GM23248 (cell line): Measurements from ENCODE around the gene THBS3. TPM values are rescaled to one million over a fixed set of nuclear protein-coding genes. Genes with fewer than 3 reads are reported as not detected.
"Not testable (repeated sequence)": the region's sequence is repeated elsewhere in the genome, so short reads cannot be mapped to it uniquely, and the experiment has no call there.

ENCODE experiments used
- DNase-seq: peaks from one replicate; pipeline ENCODE4 v3.0.0-alpha.2; 2015
- H2AFZ ChIP-seq: fragments of 200-600 bp; sonication (generic); 2 replicates; pipeline ENCODE4 v1.6.1; 2016; ENCODE audit warnings: antibody characterized with exemption
- H3F3A ChIP-seq: fragments of 200-600 bp; sonication (generic); 2 replicates; pipeline ENCODE4 v1.6.1; 2016; ENCODE audit warnings: mild to moderate bottlenecking, antibody characterized with exemption, mixed run types; ENCODE audit not compliant: insufficient read depth
- H3K27ac ChIP-seq: fragments of 200-600 bp; sonication (generic); 2 replicates; pipeline ENCODE4 v1.5.1; 2016; ENCODE audit warnings: mild to moderate bottlenecking
- H3K27me3 ChIP-seq: fragments of 200-600 bp; sonication (generic); replicated peaks from 2 replicates; pipeline ENCODE4 v1.6.1; 2016; ENCODE audit warnings: mild to moderate bottlenecking; ENCODE audit not compliant: insufficient read depth
- H3K36me3 ChIP-seq: fragments of 200-600 bp; sonication (generic); 2 replicates; pipeline ENCODE4 v1.6.1; 2016; ENCODE audit warnings: low read depth, mild to moderate bottlenecking
- H3K4me1 ChIP-seq: fragments of 200-600 bp; sonication (generic); 2 replicates; pipeline ENCODE4 v1.6.1; 2016; ENCODE audit warnings: mild to moderate bottlenecking; ENCODE audit not compliant: insufficient read depth
- H3K4me2 ChIP-seq: fragments of 200-600 bp; sonication (generic); one replicate; pipeline ENCODE4 v1.6.1; 2016; ENCODE audit warnings: mild to moderate bottlenecking; ENCODE audit not compliant: unreplicated experiment
- H3K4me3 ChIP-seq: fragments of 200-600 bp; sonication (generic); 2 replicates; pipeline ENCODE4 v1.5.1; 2016; ENCODE audit warnings: mild to moderate bottlenecking
- H3K79me2 ChIP-seq: fragments of 200-600 bp; sonication (generic); 2 replicates; pipeline ENCODE4 v1.6.1; 2016; ENCODE audit warnings: mild to moderate bottlenecking; ENCODE audit not compliant: insufficient read depth
- H3K9ac ChIP-seq: fragments of 200-600 bp; sonication (generic); 2 replicates; pipeline ENCODE4 v1.6.1; 2016; ENCODE audit warnings: mild to moderate bottlenecking
- H3K9me2 ChIP-seq: fragments of 200-600 bp; sonication (generic); 2 replicates; pipeline ENCODE4 v1.6.1; 2016; ENCODE audit warnings: mixed run types, mild to moderate bottlenecking, moderate library complexity; ENCODE audit not compliant: insufficient read depth
- H3K9me3 ChIP-seq: fragments of 200-600 bp; sonication (generic); one replicate; pipeline ENCODE4 v1.6.1; 2017; ENCODE audit warnings: low read depth
- H4K20me1 ChIP-seq: fragments of 200-600 bp; sonication (generic); 2 replicates; pipeline ENCODE4 v1.6.0; 2016; ENCODE audit not compliant: insufficient read depth
- EZH2 ChIP-seq: fragments of 200-600 bp; sonication (generic); IDR thresholded peaks from 2 replicates; pipeline ENCODE4 v1.6.1; 2018; ENCODE audit warnings: antibody characterized with exemption, mild to moderate bottlenecking; ENCODE audit not compliant: insufficient read depth, poor library complexity, severe bottlenecking
- EZH2phosphoT487 ChIP-seq: fragments of 200-600 bp; sonication (generic); IDR thresholded peaks from 2 replicates; pipeline ENCODE4 v1.6.1; 2018; ENCODE audit warnings: antibody characterized with exemption, moderate library complexity, mild to moderate bottlenecking, low read depth; ENCODE audit not compliant: insufficient read depth
- WGBS, 2 experiments: methylation state at CpG; one replicate each; pipeline ENCODE4 v1.1.6; 2015 to 2017; ENCODE audit warnings: low lambda C conversion rate in 2 of 2, low coverage in 1 of 2; ENCODE audit errors: missing lambda C conversion rate in 2 of 2; 5-methylcytosine and 5-hydroxymethylcytosine counted together
- in situ Hi-C: fragments of 300-500 bp; cut with MboI; formaldehyde crosslinking; loops from 2 replicates; pipeline ENCODE4 v1.15.0; 2020
- polyA plus RNA-seq: library from polyadenylated mRNA; unstranded; fragments of >200 nt; fragmentation: Nextera tagmentation; extraction: Ambion mirVana; gene quantifications from 2 replicates; pipeline ENCODE4 v1.2.1, GENCODE V29; 2016
- total RNA-seq: library from RNA; depleted of rRNA; stranded (reverse); fragments of >200 nt; shearing (Covaris generic); gene quantifications from 2 replicates; pipeline ENCODE4 v1.2.3, GENCODE V29; 2014

Gene THBS3
- total and polyA plus RNA-seq, 2 experiments from 2014 or later, result 16.6 to 20.6 TPM

DNA sequence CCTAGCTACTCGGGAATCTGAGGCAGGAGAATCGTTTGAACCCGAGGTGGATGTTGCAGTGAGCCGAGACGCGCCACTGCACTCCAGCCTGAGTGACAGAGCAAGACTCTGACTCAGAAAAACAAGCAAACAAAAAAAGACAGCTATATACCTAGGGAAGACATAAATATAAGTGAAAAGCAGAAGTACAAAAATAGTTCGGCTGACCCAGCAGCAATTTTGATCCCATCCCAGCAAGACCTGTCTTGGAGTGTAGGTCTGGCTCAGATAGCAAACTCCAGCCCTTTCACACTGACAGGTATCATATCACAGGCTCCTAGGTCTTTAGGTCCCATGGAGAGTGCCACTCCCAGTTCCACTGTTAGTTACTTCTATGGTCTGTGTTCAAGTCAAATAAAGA, 15.3 kb upstream of the THBS3 start:
- H3K27ac ChIP-seq, result no peak overlapping the region
- no peak overlapping the region for H3K4me3 ChIP-seq
- H3K36me3 ChIP-seq, result no peaks in the 10 kb centered on the region
- peaks cover 39% of the 10 kb centered on the region for H3F3A ChIP-seq
- H4K20me1 ChIP-seq, result no peaks in the 10 kb centered on the region
- no peak overlapping the region for H3K9ac ChIP-seq
- TF ChIP-seq EZH2phosphoT487 (no peak), EZH2 (no peak)
- H3K9me3 ChIP-seq, result no peaks in the 10 kb centered on the region
- no peaks in the 10 kb centered on the region for H3K27me3 ChIP-seq
- H2AFZ ChIP-seq, result no peak overlapping the region
- 91 to 93% methylated on average over 7 of the region's 7 CpGs for WGBS, 2 experiments
- H3K4me1 ChIP-seq, result peaks cover 29% of the 10 kb centered on the region
- peaks cover 29% of the 10 kb centered on the region for H3K79me2 ChIP-seq
- in situ Hi-C loops, result no loop called here
- H3K4me2 ChIP-seq, result no peak overlapping the region
- no peak for DNase-seq
- H3K9me2 ChIP-seq, result no peaks in the 10 kb centered on the region

DNA sequence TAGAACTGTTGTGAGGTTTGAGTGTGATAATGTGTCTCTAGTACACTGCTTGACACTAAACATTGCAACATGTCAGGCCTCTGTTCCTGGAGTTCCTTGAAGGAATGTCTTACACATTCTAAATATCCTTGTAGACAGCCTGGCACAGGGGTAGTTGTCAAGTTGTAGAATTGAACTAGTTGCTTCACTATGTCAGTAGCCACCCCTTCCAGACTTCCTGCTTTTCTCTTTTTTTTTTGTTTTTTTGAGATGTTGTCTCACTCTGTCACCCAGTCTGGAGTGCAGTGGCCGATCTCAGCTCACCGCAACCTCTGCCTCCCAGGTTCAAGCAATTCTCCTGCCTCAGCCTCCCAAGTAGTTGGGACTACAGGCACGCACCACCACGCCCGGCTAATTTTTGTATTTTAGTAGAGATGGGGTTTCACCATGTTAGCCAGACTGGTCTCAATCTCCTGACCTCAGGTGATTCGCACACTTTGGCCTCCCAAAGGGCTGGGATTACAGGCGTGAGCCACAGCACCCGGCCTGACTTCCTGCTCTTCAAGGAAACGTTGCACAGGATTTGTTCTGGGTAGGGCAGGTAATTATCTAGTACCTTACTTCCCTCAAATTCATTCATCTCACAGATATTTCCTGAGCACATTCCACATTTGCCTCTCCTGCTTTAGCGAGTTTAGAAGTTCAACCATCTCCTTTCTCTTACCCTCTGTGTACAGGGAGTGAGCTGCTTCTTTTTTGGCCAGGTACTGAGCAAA, 12.7 kb upstream of the THBS3 start:
- H3K36me3 ChIP-seq, H3K27me3 ChIP-seq, H4K20me1 ChIP-seq, in situ Hi-C loops, H3K4me2 ChIP-seq, H3K9me3 ChIP-seq, DNase-seq, H3K9ac ChIP-seq, H3K9me2 ChIP-seq, H3K4me3 ChIP-seq: not testable (repeated sequence)
- Histone ChIP-seq H2AFZ (peak overlapping the region; percentile 86), H3K4me1 (peaks cover 14% of the 10 kb centered on the region), H3K79me2 (peaks cover 15% of the 10 kb centered on the region), H3K27ac (peak overlapping the region; percentile 1; the same call in 1 of the 2 replicates), H3F3A (peaks cover 22% of the 10 kb centered on the region)
- WGBS, 2 experiments, result 90 to 93% methylated on average over 10 of the region's 10 CpGs

- Histone ChIP-seq H3K79me2 (peaks cover 15% of the 10 kb centered on the region), H3K9ac (no peak overlapping the region; the same call in 1 of the 2 replicates), H3K9me3 (no peaks in the 10 kb centered on the region), H3K4me2 (no peak overlapping the region), H4K20me1 (no peaks in the 10 kb centered on the region), H3K27me3 (no peaks in the 10 kb centered on the region), H3K27ac (0 out of 2 replicates have a peak overlapping the region, but pooled peaks have one; percentile 9), H3K4me1 (peaks cover 7% of the 10 kb centered on the region), H3K36me3 (no peaks in the 10 kb centered on the region), H2AFZ (peak overlapping the region; percentile 86), H3K9me2 (no peaks in the 10 kb centered on the region), H3K4me3 (no peak overlapping the region), H3F3A (peaks cover 17% of the 10 kb centered on the region)
- no peak for DNase-seq
- WGBS, 2 experiments, result 0% methylated on average over 1 of the region's 1 CpG
- in situ Hi-C loops, result no loop called here
- no peak for TF ChIP-seq EZH2
- TF ChIP-seq EZH2phosphoT487, result no peak
Measured at GRCh38 chr1:155219592-155220031, 11.9 kb upstream of the THBS3 start.

GRCh38 chr1:155218854-155219591, 11.3 kb upstream of the THBS3 start:
- peaks cover 11% of the 10 kb centered on the region for H3F3A ChIP-seq
- H2AFZ ChIP-seq, result peak overlapping the region; percentile 86
- H3K27me3 ChIP-seq, result no peaks in the 10 kb centered on the region
- H3K79me2 ChIP-seq, result peaks cover 12% of the 10 kb centered on the region
- no peaks in the 10 kb centered on the region for H4K20me1 ChIP-seq
- peak overlapping the region; percentile 43 for H3K4me3 ChIP-seq
- no peaks in the 10 kb centered on the region for H3K36me3 ChIP-seq
- 18 to 21% methylated on average over 7 of the region's 7 CpGs for WGBS, 2 experiments
- H3K4me2 ChIP-seq, result peak overlapping the region; percentile 72
- peaks cover 2% of the 10 kb centered on the region; the same call in 1 of the 2 replicates for H3K4me1 ChIP-seq
- 0 out of 2 replicates have a peak overlapping the region, but pooled peaks have one; percentile 9 for H3K27ac ChIP-seq
- no peaks in the 10 kb centered on the region for H3K9me2 ChIP-seq
- TF ChIP-seq EZH2phosphoT487 (no peak), EZH2 (no peak)
- in situ Hi-C loops, result no loop called here
- H3K9ac ChIP-seq, result peak overlapping the region; percentile 66
- DNase-seq, result peak; percentile 79
- no peaks in the 10 kb centered on the region for H3K9me3 ChIP-seq

DNA sequence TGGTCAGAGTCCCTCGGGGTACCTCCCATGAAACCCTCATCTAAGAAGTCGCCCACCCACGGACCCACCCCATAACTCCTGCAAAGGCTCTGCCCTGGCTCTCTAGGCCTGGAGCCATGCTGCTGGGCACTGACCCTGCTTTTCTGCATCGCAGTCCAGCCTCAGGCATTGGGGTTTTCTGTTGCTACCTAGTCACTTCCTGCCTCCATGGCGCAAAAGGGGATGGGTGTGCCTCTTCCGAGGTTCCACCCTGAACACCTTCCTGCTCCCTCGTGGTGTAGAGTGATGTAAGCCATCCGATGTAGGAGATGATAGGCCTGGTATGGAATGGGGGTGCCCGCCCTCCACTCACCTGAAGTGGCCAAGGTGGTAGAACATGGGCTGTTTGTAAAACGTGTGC, 7.0 kb upstream of the THBS3 start:
- H3K9ac ChIP-seq, H3K36me3 ChIP-seq, H3K79me2 ChIP-seq, H3F3A ChIP-seq, H4K20me1 ChIP-seq, H3K4me1 ChIP-seq, H3K9me3 ChIP-seq, H3K27ac ChIP-seq, H2AFZ ChIP-seq, H3K4me2 ChIP-seq, H3K27me3 ChIP-seq, DNase-seq, H3K9me2 ChIP-seq, in situ Hi-C loops, H3K4me3 ChIP-seq: not testable (repeated sequence)
- 80 to 84% methylated on average over 7 to 10 of the region's 10 CpGs for WGBS, 2 experiments

DNA sequence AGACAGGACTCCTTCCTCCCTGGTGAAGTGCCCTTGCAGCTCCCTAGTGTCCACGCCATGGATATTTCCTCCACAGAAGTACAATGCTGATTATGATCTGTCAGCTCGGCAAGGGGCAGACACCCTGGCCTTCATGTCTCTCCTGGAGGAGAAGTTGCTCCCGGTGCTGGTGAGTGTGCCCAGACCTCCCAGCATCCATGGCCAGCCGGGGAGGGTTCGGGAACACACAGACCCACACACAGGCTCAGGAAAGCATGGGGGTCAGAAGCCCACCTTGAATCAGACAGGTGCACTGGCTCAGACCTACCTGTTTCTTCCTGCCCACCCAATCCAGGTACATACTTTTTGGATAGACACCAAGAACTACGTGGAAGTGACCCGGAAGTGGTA, 4.3 kb upstream of the THBS3 start:
- H3K9ac ChIP-seq, H3F3A ChIP-seq, in situ Hi-C loops, H3K27ac ChIP-seq, H3K4me2 ChIP-seq, H3K4me3 ChIP-seq, H3K36me3 ChIP-seq, H3K9me2 ChIP-seq, H2AFZ ChIP-seq, H3K27me3 ChIP-seq, DNase-seq, H3K9me3 ChIP-seq, H4K20me1 ChIP-seq: not testable (repeated sequence)
- H3K79me2 ChIP-seq, result peaks cover 13% of the 10 kb centered on the region
- peaks cover 14% of the 10 kb centered on the region for H3K4me1 ChIP-seq
- 76 to 79% methylated on average over 5 to 6 of the region's 7 CpGs for WGBS, 2 experiments
